GM11168 (cell line): Measurements from ENCODE around the gene RPH3AL.
"Not testable (repeated sequence)": the region's sequence is repeated elsewhere in the genome, so short reads cannot be mapped to it uniquely, and the experiment has no call there.

Experiments
- in situ Hi-C: fragments of 300-500 bp; cut with MboI; formaldehyde crosslinking; loops from one replicate; pipeline ENCODE4 v1.12.0; 2022; ENCODE audit warnings: low sequenced_read_pairs; ENCODE audit not compliant: unreplicated experiment

RPH3AL gene

DNA sequence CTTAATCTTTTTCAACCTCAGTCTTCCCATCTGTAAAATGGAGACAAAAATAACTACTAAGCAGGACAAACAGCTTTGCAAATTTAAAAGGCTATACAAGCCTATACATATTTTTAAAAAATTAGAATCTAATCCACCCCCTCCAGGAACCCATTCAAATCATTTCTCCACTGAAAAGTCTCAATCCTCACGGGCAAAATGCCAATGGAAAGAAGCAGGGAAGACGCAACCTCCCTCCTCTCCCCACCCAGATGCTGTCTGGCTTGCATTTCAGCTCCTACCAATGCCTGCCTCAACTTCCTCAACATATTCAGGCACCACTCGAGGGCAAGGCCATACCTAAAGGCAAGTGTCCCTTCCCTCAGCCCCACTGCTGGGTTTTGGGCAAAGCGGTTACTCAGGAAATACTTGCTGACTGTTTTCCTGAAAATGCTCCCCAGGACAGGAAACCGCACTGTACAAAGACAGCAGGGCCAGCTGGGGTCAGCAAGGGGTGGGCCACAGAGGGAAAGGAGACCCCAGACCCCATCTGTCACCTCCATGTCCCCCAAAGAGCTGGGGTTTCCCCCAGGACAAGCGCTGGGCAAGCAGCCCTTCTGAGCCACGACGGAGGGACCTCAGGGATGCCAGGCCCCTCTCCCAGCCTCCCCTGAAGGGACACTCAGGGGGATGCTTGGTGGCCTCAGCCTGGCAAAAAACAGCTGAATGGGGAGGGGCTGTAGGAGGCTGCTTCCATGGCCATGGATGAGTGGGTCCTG, 123.5 kb downstream of the RPH3AL start:
- in situ Hi-C loops, result no loop called here

GRCh38 chr17:227946-228615, 124.5 kb downstream of the RPH3AL start:
- in situ Hi-C loops, result no loop called here

- in situ Hi-C loops, result no loop called here
These were observed 125.3 kb downstream of the RPH3AL start for GRCh38 chr17:227078-227945.

DNA sequence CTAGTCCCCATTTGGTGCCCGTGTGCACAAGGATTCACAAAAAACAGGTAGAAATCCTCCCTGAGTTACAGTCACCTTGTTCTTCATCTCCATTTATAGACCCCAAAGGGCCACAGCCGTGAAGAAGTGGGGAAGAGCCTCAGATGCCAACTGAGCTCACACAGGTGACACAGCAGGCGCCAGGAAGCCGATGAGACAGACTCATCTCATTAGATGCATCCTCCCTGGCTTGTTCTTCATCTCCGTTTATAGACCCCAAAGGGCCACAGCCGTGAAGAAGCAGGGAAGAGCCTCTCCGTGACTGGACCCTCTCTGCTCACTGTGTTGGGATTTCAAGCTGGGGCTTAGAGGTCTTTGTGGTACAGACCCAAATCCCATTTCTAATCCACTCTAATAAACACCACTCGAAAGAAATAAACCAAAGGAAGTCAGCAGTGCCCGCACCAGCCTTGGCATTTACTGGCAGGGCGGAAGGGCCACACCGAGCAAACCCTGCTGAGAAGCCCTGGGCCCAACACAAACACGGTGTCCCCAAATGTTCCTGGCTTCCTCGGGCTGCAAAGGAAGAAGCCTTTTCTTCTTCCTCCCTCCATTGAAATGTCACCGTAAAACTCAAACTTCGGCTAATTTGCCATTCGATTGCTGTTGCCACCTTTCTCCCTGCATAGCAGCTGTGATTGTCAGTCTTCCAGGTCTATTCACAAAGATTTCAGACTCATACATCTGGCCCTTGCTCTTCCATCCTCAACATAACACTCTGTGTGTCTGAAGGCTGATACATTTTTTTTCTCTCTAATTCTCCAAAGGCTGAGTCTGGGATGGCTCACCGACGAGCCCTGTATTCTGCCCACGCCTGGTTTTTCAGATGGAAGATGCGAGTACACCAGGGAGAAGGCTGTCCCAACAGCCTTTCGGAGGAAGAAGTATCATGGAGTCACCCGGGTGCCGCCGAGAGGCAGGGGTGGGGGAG, 126.2 kb downstream of the RPH3AL start:
- in situ Hi-C loops, result no loop called here

GRCh38 chr17:225551-225950, 127.1 kb downstream of the RPH3AL start:
- in situ Hi-C loops, result no loop called here

DNA sequence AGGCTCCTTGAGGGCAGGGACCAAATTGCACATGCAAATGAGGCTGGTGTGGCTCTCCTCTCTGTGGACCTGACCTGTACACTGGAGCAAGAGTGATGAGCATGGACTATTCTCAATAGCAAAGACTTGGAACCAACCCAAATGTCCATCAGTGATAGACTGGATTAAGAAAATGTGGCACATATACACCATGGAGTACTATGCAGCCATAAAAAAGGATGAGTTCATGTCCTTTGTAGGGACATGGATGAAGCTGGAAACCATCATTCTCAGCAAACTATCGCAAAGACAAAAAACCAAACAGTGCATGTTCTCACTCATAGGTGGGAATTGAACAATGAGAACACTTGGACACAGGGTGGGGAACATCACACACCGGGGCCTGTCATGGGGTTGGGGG, 128.0 kb downstream of the RPH3AL start:
- in situ Hi-C loops, result not testable (repeated sequence)

GRCh38 chr17:223723-224471, 128.7 kb downstream of the RPH3AL start:
- in situ Hi-C loops, result no loop called here

- in situ Hi-C loops, result no loop called here
These were observed 130.4 kb downstream of the RPH3AL start for GRCh38 chr17:222172-222571.

DNA sequence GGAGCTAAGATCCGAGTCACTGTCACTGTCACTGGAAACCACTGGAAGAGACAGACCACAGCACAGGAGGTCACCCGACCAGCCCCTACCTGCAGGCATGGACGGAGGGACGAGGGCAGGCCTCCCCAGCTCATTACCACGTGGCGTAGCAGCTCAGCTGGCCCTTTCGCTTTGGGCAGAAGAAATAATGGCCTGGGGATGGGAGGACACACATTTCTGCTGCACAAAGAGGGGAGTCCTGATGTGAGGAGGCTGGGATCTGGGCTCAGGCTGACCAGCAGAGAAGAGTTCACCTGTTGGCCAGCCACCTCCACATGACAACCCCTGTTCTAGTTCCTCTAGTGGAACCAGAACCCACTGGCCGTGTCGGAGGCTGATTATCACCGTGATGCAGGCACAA, 132.9 kb downstream of the RPH3AL start:
- in situ Hi-C loops, result no loop called here

DNA sequence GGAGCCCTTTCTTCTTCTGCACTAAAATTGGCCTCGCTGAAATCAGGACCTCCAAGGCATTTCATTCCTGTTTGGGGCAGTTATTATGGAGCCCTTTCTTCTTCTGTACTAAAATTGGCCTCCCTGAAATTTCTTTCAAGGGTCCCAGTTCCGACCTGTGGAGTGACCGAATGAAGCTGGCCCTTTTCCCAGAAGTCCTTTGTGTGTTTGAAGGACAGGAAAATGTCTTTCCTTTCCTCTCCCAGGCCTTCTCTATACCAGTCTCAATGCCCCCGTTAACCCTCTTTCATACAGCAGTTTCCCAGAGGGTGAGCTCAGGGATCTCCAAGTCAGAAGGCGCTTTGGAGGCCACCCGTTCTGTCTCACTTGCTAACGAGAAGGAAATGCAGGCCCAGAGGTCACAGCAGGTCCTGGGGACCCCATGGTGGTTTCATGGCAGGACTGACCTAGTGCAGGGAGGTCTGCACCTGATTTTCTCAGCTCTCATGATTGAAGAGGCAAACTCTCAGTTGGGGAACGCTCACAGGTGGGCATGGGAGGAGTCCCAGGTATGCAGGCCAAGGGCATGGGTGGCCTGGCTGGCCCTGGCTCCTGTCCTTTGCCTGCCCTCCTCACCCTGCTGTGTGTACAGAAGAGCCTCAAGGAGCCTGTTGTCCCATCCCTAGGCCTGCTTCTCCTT, 134.0 kb downstream of the RPH3AL start:
- in situ Hi-C loops, result no loop called here

GRCh38 chr17:216625-217024, 136.0 kb downstream of the RPH3AL start:
- in situ Hi-C loops, result no loop called here

DNA sequence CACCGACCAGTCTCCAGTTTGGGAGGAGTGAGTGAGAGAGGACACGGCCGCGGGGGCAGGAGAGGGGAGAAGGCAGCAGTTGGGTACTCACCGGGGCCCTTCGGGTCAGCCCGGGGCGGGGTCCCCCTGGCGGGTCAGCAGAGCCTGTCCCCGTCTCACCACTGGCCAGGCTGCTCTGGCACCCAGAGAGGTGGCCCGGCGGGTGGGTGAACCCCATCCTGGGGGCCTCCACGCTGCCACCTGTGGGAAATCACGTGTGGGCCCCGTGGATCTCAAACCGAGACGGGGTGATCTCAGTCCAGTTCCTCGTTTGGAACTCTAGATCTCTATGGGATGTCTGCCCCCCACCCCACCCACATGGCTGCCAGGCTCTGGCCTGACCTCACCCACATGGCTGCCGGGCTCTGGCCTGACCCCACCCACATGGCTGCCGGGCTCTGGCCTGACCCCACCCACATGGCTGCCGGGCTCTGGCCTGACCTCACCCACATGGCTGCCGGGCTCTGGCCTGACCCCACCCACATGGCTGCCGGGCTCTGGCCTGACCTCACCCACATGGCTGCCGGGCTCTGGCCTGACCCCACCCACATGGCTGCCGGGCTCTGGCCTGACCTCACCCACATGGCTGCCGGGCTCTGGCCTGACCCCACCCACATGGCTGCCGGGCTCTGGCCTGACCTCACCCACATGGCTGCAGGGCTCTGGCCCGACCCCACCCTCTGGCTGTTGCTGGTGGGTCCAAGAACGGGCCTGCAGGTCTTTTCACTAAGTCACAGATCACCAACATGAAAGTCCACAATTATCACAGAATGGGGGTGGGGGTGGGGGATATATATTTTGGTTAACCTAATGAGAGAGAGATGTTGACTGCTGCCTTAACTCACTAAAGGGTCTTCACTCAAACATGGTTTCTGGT, 136.8 kb downstream of the RPH3AL start:
- in situ Hi-C loops, result not testable (repeated sequence)

- in situ Hi-C loops, result no loop called here
These were observed 137.7 kb downstream of the RPH3AL start for GRCh38 chr17:214881-215331.

GRCh38 chr17:213286-214105, 139.1 kb downstream of the RPH3AL start:
- in situ Hi-C loops, result no loop called here

DNA sequence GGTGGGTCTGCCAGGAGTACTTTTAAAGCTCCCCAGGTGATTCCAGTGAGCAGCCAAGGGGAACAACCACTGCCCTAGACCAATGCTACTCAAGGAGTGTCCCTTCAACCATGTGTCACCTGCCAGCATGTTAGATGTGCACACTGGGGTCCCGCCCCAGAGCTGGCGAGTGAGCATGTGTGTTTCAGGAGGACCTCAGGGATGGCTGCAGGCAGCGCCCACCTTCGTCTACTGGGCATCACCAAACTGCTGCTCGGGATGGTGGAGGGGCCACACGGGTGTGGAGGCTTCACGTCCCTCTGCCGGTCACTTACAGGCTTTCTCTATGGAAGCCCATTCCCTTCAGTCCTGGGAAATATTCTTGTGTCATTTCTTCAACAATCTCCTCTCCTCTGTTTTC, 142.2 kb downstream of the RPH3AL start:
- in situ Hi-C loops, result no loop called here

DNA sequence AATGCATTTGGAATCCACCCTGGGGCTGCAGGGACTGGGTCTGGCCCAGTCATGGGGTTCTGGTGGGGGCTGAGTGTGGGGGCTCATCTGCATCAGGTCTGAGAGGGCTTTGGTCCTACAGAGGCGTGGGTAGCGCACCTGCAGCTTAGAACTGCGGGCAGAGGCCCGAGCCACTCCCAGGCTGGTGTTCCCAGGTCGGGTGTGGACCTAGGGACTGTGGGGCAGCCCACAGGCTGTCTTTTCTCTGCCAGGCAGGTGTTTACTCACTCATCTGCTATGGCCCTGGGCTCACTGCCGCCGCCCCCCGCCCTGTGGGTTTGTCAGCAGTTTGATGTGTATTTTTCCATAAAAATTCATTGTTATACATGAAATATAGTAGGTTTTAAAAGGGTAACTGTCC, 144.2 kb downstream of the RPH3AL start:
- in situ Hi-C loops, result no loop called here

GRCh38 chr17:207775-208174, 144.8 kb downstream of the RPH3AL start:
- in situ Hi-C loops, result no loop called here
